Upper lobe of left lung (tissue), 4 donors: ENCODE results near the gene MED25.

Source experiments
- POLR2AphosphoS5 ChIP-seq, 2 donors: sonication (generic); formaldehyde crosslinking; IDR thresholded peaks; one replicate each; pipeline ENCODE4 v1.5.1; 2017; ENCODE audit warnings: antibody characterized with exemption in 2 of 2
- TF ChIP-seq, protein P1 (sequence below), 6 experiments: fragments of 450-650 bp in 4 of 6; fragments of 200-600 bp in 2 of 6; sonication (generic) in 2 of 6; IDR thresholded peaks; one replicate each; pipeline ENCODE4 v1.5.1; 2016 to 2019; ENCODE audit warnings: antibody characterized with exemption in 6 of 6

GRCh38 chr19:49793561-49793840 is 24.6 kb upstream of the MED25 start:
- TF ChIP-seq, protein P1, sequence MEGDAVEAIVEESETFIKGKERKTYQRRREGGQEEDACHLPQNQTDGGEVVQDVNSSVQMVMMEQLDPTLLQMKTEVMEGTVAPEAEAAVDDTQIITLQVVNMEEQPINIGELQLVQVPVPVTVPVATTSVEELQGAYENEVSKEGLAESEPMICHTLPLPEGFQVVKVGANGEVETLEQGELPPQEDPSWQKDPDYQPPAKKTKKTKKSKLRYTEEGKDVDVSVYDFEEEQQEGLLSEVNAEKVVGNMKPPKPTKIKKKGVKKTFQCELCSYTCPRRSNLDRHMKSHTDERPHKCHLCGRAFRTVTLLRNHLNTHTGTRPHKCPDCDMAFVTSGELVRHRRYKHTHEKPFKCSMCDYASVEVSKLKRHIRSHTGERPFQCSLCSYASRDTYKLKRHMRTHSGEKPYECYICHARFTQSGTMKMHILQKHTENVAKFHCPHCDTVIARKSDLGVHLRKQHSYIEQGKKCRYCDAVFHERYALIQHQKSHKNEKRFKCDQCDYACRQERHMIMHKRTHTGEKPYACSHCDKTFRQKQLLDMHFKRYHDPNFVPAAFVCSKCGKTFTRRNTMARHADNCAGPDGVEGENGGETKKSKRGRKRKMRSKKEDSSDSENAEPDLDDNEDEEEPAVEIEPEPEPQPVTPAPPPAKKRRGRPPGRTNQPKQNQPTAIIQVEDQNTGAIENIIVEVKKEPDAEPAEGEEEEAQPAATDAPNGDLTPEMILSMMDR (IDR thresholded peaks at IDR 0.05), result no peak
- no peak for TF ChIP-seq POLR2AphosphoS5 (IDR thresholded peaks at IDR 0.05)
